Left lung (tissue), 10 donors: ENCODE measurements around the gene ANKRD1. TPM values are rescaled to one million over a fixed set of nuclear protein-coding genes. Genes with fewer than 3 reads are reported as not detected.

Experiments used
- ATAC-seq: fragments of 200-7000 bp; cut with Tn5 transposase; one replicate; pipeline ENCODE4 v1.9.1; 2020; ENCODE audit warnings: moderate library complexity
- DNase-seq, 4 donors: peaks; one replicate each; pipeline ENCODE4 v3.0.0-alpha.2; 2013 to 2020
- H3K27ac ChIP-seq, 2 donors: fragments of 200-600 bp; sonication (generic) in 1 of 2; one replicate each; pipeline versions ENCODE4 v1.5.0 to v1.8.0; 2020 to 2021
- H3K27me3 ChIP-seq, 2 donors: fragments of 200-600 bp; sonication (generic) in 1 of 2; one replicate each; pipeline versions ENCODE4 v1.5.0 to v1.8.0; 2020 to 2021
- H3K36me3 ChIP-seq, 2 donors: fragments of 200-600 bp; sonication (generic) in 1 of 2; one replicate each; pipeline versions ENCODE4 v1.5.0 to v1.8.0; 2020 to 2021
- H3K4me1 ChIP-seq, 2 donors: fragments of 200-600 bp; one replicate each; pipeline ENCODE4 v1.8.0; 2021
- H3K4me3 ChIP-seq, 2 donors: fragments of 200-600 bp; sonication (generic) in 1 of 2; one replicate each; pipeline versions ENCODE4 v1.5.0 to v1.8.0; 2020 to 2021; ENCODE audit warnings: mild to moderate bottlenecking in 1 of 2
- H3K9me3 ChIP-seq, 2 donors: fragments of 200-600 bp; sonication (generic) in 1 of 2; one replicate each; pipeline versions ENCODE4 v1.5.0 to v1.8.0; 2020 to 2021
- CTCF ChIP-seq, 2 donors: fragments of 200-600 bp; sonication (generic) in 1 of 2; IDR thresholded peaks; one replicate each; pipeline versions ENCODE4 v1.5.0 to v1.8.0; 2021; ENCODE audit warnings: antibody characterized with exemption in 2 of 2
- intact Hi-C, 2 donors: fragments of 100-400 bp; cut with DNase I; formaldehyde crosslinking; loops; one replicate each; pipeline versions ENCODE4 v1.11.2 to v1.14.2; 2022
- polyA plus RNA-seq, 6 donors: library from polyadenylated mRNA; unstranded; fragments of 120-200 nt; gene quantifications; one replicate each; pipeline ENCODE4 v1.2.1, GENCODE V29; 2013; ENCODE audit not compliant: insufficient read length in 6 of 6
- total RNA-seq, 2 donors: library from RNA; stranded (reverse); fragmentation: NEBNext Ultra II Directional; extraction: Animal tissue kit (Norgen Biotek cat#: 25700); gene quantifications; one replicate each; pipeline ENCODE4 v1.2.1, GENCODE V29; 2021
- donor health status: DM: no; HTN: yes; CAD: no.
- donor health status: DM: no; HTN: no; CAD: no.

ANKRD1 gene
- total and polyA plus RNA-seq, 8 donors: 0.07 to 165 (median 0.17) TPM; not detected in 2

- intact Hi-C loops: no loop called here
- no peak overlapping the region for H3K4me3 ChIP-seq
- H3K27ac ChIP-seq: no peak overlapping the region
- no peak for TF ChIP-seq CTCF (IDR thresholded peaks at IDR 0.05)
- peaks cover 9 to 16% of the 10 kb centered on the region in 2 donors for H3K4me1 ChIP-seq
- no peaks in the 10 kb centered on the region for H3K27me3 ChIP-seq
- H3K36me3 ChIP-seq: no peaks in the 10 kb centered on the region
- no peak for ATAC-seq
- H3K9me3 ChIP-seq: no peaks in the 10 kb centered on the region
- no peak for DNase-seq
These were observed 6.4 kb upstream of the ANKRD1 start for GRCh38 chr10:90927293-90927692.

GRCh38 chr10:90925079-90926029, 4.5 kb upstream of the ANKRD1 start:
- no peak for DNase-seq
- no peaks in the 10 kb centered on the region for H3K9me3 ChIP-seq
- intact Hi-C loops: no loop called here
- no peaks in the 10 kb centered on the region for H3K27me3 ChIP-seq
- no peak overlapping the region for H3K4me3 ChIP-seq
- peaks cover 3 to 6% of the 10 kb centered on the region in 2 donors for H3K4me1 ChIP-seq
- no peak overlapping the region for H3K27ac ChIP-seq
- H3K36me3 ChIP-seq: no peaks in the 10 kb centered on the region
- no peak for ATAC-seq
- no peak for TF ChIP-seq CTCF (IDR thresholded peaks at IDR 0.05)

DNA sequence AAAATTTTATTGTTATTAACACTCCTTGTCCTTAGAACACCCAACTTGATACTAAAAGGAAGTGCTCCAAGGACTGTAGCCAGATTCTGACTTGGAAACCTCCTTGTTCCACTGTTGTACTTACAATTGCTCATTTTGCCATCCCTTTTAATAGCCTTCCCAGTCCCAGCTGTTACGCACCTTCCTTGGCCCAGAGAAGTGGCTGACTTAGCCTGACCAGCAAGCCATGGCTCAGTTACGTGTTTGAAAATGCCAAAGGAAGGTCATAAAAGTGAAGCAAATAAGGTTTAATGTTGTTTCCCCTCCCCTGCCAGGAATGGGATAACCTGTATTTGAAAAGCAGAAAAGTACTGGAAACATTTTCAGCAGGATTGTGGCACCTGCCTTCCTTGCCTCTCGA, 3.7 kb upstream of the ANKRD1 start:
- no peak for DNase-seq
- H3K4me3 ChIP-seq: no peak overlapping the region
- no peak overlapping the region for H3K27ac ChIP-seq
- H3K4me1 ChIP-seq: no peaks in the 10 kb centered on the region
- no peaks in the 10 kb centered on the region for H3K9me3 ChIP-seq
- intact Hi-C loops: no loop called here
- no peak for TF ChIP-seq CTCF (IDR thresholded peaks at IDR 0.05)
- ATAC-seq: no peak
- no peaks in the 10 kb centered on the region for H3K27me3 ChIP-seq
- no peaks in the 10 kb centered on the region for H3K36me3 ChIP-seq

DNA sequence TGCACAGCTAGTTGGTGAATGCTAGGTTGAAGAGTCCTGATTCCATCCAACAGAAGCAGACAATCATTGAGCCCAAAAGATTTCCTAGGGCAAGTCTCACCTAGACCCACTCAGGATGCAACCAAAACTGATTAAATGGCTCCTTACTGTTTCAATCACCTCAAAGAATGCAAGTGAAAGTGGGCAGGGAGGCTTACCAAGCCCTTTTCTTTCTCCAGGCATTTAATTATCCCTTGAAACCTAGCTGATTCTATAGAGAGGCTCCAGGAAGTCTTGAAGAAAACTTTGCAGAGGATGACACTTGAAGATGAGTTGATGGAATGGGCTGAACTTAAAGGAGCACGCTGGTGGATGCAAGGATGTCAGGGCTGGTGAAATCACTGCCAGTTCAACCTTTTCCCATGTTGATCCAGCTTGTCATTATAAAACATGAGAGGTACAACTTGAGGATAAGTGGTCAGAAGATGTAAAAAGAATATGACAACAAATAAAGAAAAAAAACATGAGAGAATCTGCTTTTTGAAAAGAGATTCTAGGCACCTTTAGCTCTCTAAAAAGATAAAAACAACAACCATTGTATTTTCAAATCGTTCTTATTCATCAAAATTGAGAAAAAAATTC, 2.3 kb upstream of the ANKRD1 start:
- no peak overlapping the region for H3K27ac ChIP-seq
- ATAC-seq: no peak
- H3K36me3 ChIP-seq: no peaks in the 10 kb centered on the region
- TF ChIP-seq CTCF (IDR thresholded peaks at IDR 0.05): no peak
- intact Hi-C loops: no loop called here
- H3K27me3 ChIP-seq: no peaks in the 10 kb centered on the region
- no peaks in the 10 kb centered on the region for H3K9me3 ChIP-seq
- H3K4me3 ChIP-seq: no peak overlapping the region
- DNase-seq: no peak
- H3K4me1 ChIP-seq: no peaks in the 10 kb centered on the region

GRCh38 chr10:90921906-90922305, 1.0 kb upstream of the ANKRD1 start:
- H3K27me3 ChIP-seq: no peaks in the 10 kb centered on the region
- no peaks in the 10 kb centered on the region for H3K36me3 ChIP-seq
- TF ChIP-seq CTCF (IDR thresholded peaks at IDR 0.05): no peak
- intact Hi-C loops: no loop called here
- H3K4me3 ChIP-seq: no peak overlapping the region
- H3K4me1 ChIP-seq: no peaks in the 10 kb centered on the region
- H3K9me3 ChIP-seq: no peaks in the 10 kb centered on the region
- DNase-seq (no peak), ATAC-seq (no peak)
- H3K27ac ChIP-seq: no peak overlapping the region
